T-helper 2 cell treated with Interferon-gamma antibody and Interleukin-4, amounts not matched to agents 5 μg/mL and 100 μg/mL, for 36 hours (primary cell): Measurements from ENCODE around the gene HAO2.

Source experiments
- DNase-seq: peaks from one replicate; pipeline ENCODE4 v3.0.0; 2021; ENCODE audit warnings: low spot score
- H3K27ac Mint-ChIP-seq: one replicate; pipeline ENCODE4 v1.8.0; 2021; ENCODE audit warnings: mild to moderate bottlenecking, mixed read lengths
- H3K27me3 Mint-ChIP-seq: one replicate; pipeline ENCODE4 v1.8.0; 2021; ENCODE audit warnings: low read depth, mixed read lengths
- H3K36me3 Mint-ChIP-seq: one replicate; pipeline ENCODE4 v1.8.0; 2021; ENCODE audit warnings: low read depth, mixed read lengths
- H3K4me1 Mint-ChIP-seq: one replicate; pipeline ENCODE4 v1.8.0; 2021; ENCODE audit warnings: low read depth, mixed read lengths
- H3K4me3 Mint-ChIP-seq: one replicate; pipeline ENCODE4 v1.8.0; 2022; ENCODE audit warnings: mild to moderate bottlenecking, moderate library complexity, mixed read lengths
- H3K9me3 Mint-ChIP-seq: one replicate; pipeline ENCODE4 v1.8.0; 2021; ENCODE audit warnings: mixed read lengths

Gene HAO2

GRCh38 chr1:119368554-119368953 is at the start of gene HAO2:
TSS of gene HAO2 (plus strand) at chr1:119368785. CDS start at chr1:119381086, 12,301 bp downstream.
- Mint-ChIP-seq H3K4me3 (no peak within 1 kb of the TSS), H3K4me1 (no peaks in the 10 kb centered on the region), H3K27me3 (peaks cover 17% of the 10 kb centered on the region), H3K9me3 (no peaks in the 10 kb centered on the region), H3K27ac (no peak within 1 kb of the TSS), H3K36me3 (no peaks in the 10 kb centered on the region)
- no peak for DNase-seq

- Mint-ChIP-seq H3K4me1 (peaks cover 5% of the 10 kb centered on the region), H3K9me3 (no peaks in the 10 kb centered on the region), H3K27ac (no peak overlapping the region), H3K4me3 (no peak overlapping the region), H3K36me3 (no peaks in the 10 kb centered on the region), H3K27me3 (no peaks in the 10 kb centered on the region)
- no peak for DNase-seq
These were observed 48.5 kb upstream of the HAO2 start for GRCh38 chr1:119320100-119320499.

GRCh38 chr1:119321666-119322419 is 46.7 kb upstream of the HAO2 start:
- H3K9me3 Mint-ChIP-seq, result no peaks in the 10 kb centered on the region
- no peak for DNase-seq
- H3K27me3 Mint-ChIP-seq, result peaks cover 7% of the 10 kb centered on the region
- H3K27ac Mint-ChIP-seq, result no peak overlapping the region
- H3K36me3 Mint-ChIP-seq, result no peaks in the 10 kb centered on the region
- no peak overlapping the region for H3K4me3 Mint-ChIP-seq
- peaks cover 7% of the 10 kb centered on the region for H3K4me1 Mint-ChIP-seq

DNA sequence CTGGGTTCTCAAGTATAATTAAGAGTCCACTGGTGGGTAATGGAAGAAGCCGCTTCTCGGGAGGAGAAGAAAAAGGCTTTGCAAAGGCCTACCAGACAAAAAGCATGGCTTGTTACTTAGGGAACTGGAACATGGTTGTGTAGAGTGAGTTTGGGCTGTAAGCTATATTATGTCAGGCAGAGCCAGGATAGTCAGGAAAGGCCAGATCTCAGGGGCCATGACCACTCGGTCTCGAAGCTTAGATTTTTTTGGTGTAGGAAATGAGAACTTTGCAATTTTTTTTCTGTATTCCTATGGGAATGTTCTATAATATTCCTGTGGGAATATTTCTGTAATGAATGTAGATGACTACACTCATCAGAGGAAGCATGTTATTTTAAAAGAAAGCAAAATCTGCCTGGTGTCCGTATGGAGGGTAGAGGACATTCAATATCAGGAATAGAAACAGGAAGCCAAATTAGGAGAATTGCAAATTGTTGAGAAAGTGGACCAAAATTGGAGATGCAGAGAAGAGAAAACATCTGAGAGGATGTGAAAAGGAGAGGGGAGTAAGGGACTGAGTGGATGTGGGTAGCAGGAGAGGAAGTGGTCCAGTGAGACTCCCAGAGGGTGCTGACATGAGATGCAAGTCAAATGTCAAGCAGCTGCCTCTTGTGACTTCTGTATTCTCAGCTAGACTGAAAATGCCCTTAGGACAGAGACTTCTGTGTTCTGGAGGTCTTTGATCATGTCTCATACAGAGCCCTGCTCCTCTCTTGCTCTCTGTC is 45.2 kb upstream of the HAO2 start:
- Mint-ChIP-seq H3K36me3 (no peaks in the 10 kb centered on the region), H3K4me1 (peaks cover 15% of the 10 kb centered on the region), H3K27ac (no peak overlapping the region), H3K9me3 (no peaks in the 10 kb centered on the region), H3K27me3 (peaks cover 12% of the 10 kb centered on the region), H3K4me3 (no peak overlapping the region)
- DNase-seq, result no peak

GRCh38 chr1:119324198-119324597 is 44.4 kb upstream of the HAO2 start:
- H3K36me3 Mint-ChIP-seq, result no peaks in the 10 kb centered on the region
- H3K9me3 Mint-ChIP-seq, result no peaks in the 10 kb centered on the region
- H3K27ac Mint-ChIP-seq, result no peak overlapping the region
- no peak for DNase-seq
- peaks cover 14% of the 10 kb centered on the region for H3K27me3 Mint-ChIP-seq
- H3K4me1 Mint-ChIP-seq, result peaks cover 15% of the 10 kb centered on the region
- H3K4me3 Mint-ChIP-seq, result no peak overlapping the region

GRCh38 chr1:119326251-119326650 is 42.3 kb upstream of the HAO2 start:
- Mint-ChIP-seq H3K4me3 (peak overlapping the region; percentile 77), H3K27ac (no peak overlapping the region), H3K36me3 (no peaks in the 10 kb centered on the region), H3K9me3 (no peaks in the 10 kb centered on the region), H3K4me1 (peaks cover 15% of the 10 kb centered on the region), H3K27me3 (peaks cover 14% of the 10 kb centered on the region)
- no peak for DNase-seq

DNA sequence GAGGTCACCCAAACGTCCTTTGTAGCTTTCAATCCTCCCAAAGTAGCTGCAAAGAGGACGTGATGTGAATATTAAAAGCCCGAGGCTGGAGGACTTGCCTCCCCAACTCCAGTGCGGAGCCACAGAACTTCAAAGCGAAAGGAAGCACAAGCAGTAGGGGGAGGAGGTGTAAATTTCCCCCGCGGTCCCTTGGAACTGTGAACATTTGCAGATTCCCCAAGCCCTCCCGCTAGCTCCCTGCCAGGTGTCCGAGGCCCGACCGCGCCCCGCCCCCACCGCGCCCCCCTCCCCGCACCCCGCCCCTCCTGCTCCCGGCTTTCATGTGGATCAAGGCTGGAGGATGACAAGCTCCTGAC is 41.5 kb upstream of the HAO2 start:
- Mint-ChIP-seq H3K36me3 (no peaks in the 10 kb centered on the region), H3K4me3 (peak overlapping the region; percentile 77), H3K27me3 (peaks cover 14% of the 10 kb centered on the region), H3K4me1 (peaks cover 15% of the 10 kb centered on the region), H3K9me3 (no peaks in the 10 kb centered on the region), H3K27ac (no peak overlapping the region)
- no peak for DNase-seq

GRCh38 chr1:119327450-119328155 is 41.0 kb upstream of the HAO2 start:
- H3K4me1 Mint-ChIP-seq, result peaks cover 15% of the 10 kb centered on the region
- no peak overlapping the region for H3K27ac Mint-ChIP-seq
- peaks cover 14% of the 10 kb centered on the region for H3K27me3 Mint-ChIP-seq
- H3K4me3 Mint-ChIP-seq, result peak overlapping the region; percentile 77
- no peaks in the 10 kb centered on the region for H3K9me3 Mint-ChIP-seq
- H3K36me3 Mint-ChIP-seq, result no peaks in the 10 kb centered on the region
- DNase-seq, result no peak

- no peaks in the 10 kb centered on the region for H3K36me3 Mint-ChIP-seq
- H3K4me1 Mint-ChIP-seq, result peaks cover 9% of the 10 kb centered on the region
- H3K9me3 Mint-ChIP-seq, result no peaks in the 10 kb centered on the region
- H3K27ac Mint-ChIP-seq, result no peak overlapping the region
- peaks cover 14% of the 10 kb centered on the region for H3K27me3 Mint-ChIP-seq
- no peak overlapping the region for H3K4me3 Mint-ChIP-seq
- no peak for DNase-seq
These were observed 38.8 kb upstream of the HAO2 start for GRCh38 chr1:119329541-119330461.

DNA sequence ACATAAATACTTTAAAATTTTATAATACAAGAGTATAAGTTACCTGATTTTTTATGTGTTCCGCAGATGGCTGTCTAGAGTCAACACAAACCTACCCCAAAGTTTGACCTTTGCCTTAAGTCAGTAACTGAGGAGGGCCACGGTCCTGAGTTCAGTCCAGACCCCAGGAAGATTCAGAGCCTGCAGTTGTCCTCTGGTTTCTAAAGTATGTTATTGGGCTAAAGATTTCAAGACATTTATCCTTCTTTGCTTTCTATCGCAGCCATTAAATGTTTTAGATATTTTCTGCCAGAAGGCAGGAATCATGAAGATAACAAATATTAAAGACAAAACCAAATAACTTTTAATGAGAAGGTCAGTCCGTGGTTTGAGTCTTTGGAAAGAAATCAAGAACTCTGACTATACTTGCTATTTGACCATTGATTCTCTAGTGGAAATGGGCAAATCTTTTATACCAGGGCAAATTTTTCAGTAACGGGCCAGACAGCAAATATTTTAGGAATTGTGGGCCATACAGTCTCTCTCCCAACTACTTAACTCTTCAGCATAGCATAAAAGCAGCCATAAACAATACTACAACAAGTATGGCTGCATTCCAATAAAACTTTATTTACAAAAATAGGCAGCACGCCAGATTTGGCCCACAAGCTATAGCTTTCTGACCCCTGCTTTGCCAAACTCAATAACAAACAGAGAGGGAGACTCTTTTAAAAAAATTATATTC is 38.0 kb upstream of the HAO2 start:
- H3K4me1 Mint-ChIP-seq, result peaks cover 9% of the 10 kb centered on the region
- DNase-seq, result no peak
- H3K27me3 Mint-ChIP-seq, result peaks cover 11% of the 10 kb centered on the region
- H3K4me3 Mint-ChIP-seq, result no peak overlapping the region
- H3K27ac Mint-ChIP-seq, result no peak overlapping the region
- no peaks in the 10 kb centered on the region for H3K9me3 Mint-ChIP-seq
- H3K36me3 Mint-ChIP-seq, result no peaks in the 10 kb centered on the region

GRCh38 chr1:119331190-119331515 is 37.4 kb upstream of the HAO2 start:
- H3K27me3 Mint-ChIP-seq, result peaks cover 10% of the 10 kb centered on the region
- H3K4me3 Mint-ChIP-seq, result no peak overlapping the region
- H3K36me3 Mint-ChIP-seq, result no peaks in the 10 kb centered on the region
- H3K4me1 Mint-ChIP-seq, result peaks cover 8% of the 10 kb centered on the region
- H3K27ac Mint-ChIP-seq, result no peak overlapping the region
- DNase-seq, result no peak
- H3K9me3 Mint-ChIP-seq, result no peaks in the 10 kb centered on the region

GRCh38 chr1:119331915-119332314 is 36.7 kb upstream of the HAO2 start:
- Mint-ChIP-seq H3K36me3 (no peaks in the 10 kb centered on the region), H3K27ac (no peak overlapping the region), H3K4me1 (peaks cover 8% of the 10 kb centered on the region), H3K27me3 (peaks cover 6% of the 10 kb centered on the region), H3K9me3 (no peaks in the 10 kb centered on the region), H3K4me3 (no peak overlapping the region)
- no peak for DNase-seq

DNA sequence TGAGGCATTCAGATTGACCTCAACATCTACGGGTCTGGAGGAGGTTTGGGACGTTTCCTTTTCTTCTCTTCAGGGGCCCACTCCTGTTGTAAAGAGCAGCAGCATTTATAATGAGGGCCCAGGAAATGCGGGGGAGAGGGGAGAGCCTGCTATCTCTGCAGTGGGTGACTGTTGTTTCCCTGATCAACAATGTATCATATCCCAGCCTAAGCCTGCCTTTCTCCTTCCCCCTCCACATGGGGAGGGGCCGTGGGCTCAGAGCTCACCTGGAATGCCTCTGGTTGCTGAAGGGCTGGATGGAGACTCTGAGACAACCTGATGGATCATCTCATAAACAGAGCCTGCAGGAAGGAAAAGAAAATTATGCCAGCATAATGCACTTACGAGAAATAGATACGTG is 36.0 kb upstream of the HAO2 start:
- H3K27ac Mint-ChIP-seq, result no peak overlapping the region
- H3K4me3 Mint-ChIP-seq, result no peak overlapping the region
- no peak for DNase-seq
- peaks cover 4% of the 10 kb centered on the region for H3K4me1 Mint-ChIP-seq
- peaks cover 2% of the 10 kb centered on the region for H3K27me3 Mint-ChIP-seq
- no peaks in the 10 kb centered on the region for H3K9me3 Mint-ChIP-seq
- no peaks in the 10 kb centered on the region for H3K36me3 Mint-ChIP-seq
